Epithelial cell of proximal tubule (primary cell): Measurements from ENCODE around the gene NT5C1B. TPM values are rescaled to one million over a fixed set of nuclear protein-coding genes. Genes with fewer than 3 reads are reported as not detected.

Source experiments
- DNase-seq: peaks from one replicate; pipeline ENCODE4 v3.0.0-alpha.2; 2011; ENCODE audit warnings: low read depth
- H3K4me3 ChIP-seq: 2 replicates; pipeline ENCODE4 v1.5.1; 2011; ENCODE audit warnings: low read depth, mild to moderate bottlenecking, low read length
- CTCF ChIP-seq: conservative IDR thresholded peaks from 2 replicates; pipeline ENCODE4 v1.5.1; 2012; ENCODE audit warnings: low read depth, mild to moderate bottlenecking, low read length
- total RNA-seq: library from RNA; depleted of rRNA; stranded (reverse); fragments of >200 nt; gene quantifications from 2 replicates; pipeline ENCODE4 v1.2.3, GENCODE V29; 2015

The NT5C1B gene
- total RNA-seq, 1 donor from 2014 or later: not detected

DNA sequence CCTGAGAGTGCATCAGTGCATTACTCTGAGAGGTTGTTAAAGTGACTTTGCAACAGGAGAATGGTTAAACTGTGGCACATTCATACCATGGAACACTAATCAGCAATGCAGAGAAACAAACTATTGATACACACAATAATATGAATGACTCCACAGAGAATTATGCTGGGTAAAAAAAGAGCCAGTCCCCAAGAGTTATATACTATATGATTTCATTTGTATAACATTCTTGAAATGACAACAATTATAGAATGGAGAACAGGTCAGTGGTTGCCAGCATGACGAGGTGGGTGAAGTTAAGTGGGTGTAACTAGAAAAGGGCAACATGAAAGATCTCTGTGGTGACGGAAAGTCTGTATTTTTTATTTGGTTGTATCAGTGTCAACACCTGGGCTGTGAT is 3.0 kb upstream of the NT5C1B start:
- no peak overlapping the region for H3K4me3 ChIP-seq
- no peak for TF ChIP-seq CTCF
- DNase-seq: no peak

GRCh38 chr2:18588802-18589201 is 567 bp downstream of the NT5C1B start:
- no peak for TF ChIP-seq CTCF
- no peak overlapping the region for H3K4me3 ChIP-seq
- no peak for DNase-seq

DNA sequence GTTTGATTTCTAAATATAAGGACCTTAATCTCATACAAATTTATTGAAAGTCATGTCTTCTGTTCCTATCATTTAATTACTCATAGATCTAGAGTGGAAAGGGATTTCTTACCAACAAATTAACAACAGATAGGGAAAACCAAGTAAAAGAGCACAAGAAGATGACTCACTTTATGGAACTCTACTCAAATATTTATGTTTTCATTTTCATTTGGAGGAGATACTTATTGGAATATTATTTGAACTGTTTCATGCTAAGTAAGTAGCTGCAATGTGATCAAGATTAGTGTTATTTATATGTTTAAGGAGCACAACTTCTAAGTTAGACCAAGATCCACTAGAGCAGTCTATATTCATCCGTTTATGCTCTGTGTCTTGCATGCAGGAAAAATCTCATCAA is 1.3 kb downstream of the NT5C1B start:
- H3K4me3 ChIP-seq: no peak overlapping the region
- TF ChIP-seq CTCF: no peak
- DNase-seq: no peak

DNA sequence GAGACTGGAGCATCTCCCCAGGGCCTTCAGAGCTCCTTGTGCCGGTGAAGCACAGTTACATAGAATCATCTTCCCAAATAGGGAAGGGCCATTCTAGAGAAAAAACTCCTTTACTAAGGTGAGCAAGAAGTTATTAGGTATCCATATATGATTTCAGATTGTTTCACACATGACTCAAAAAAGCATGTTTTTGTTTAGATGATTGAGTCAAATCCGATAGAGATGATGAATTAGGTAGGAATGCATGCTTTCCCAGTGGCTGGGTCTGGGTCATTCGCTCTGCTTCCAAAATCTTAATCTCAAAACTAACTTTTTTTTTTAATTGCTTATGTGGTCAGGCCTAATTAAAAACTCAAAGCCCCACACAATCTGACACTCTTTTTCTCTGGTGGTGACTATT is 3.8 kb downstream of the NT5C1B start:
- no peak for TF ChIP-seq CTCF
- no peak for DNase-seq
- no peak overlapping the region for H3K4me3 ChIP-seq

GRCh38 chr2:18584608-18584954 is 4.8 kb downstream of the NT5C1B start:
- H3K4me3 ChIP-seq: no peak overlapping the region
- no peak for TF ChIP-seq CTCF
- DNase-seq: no peak

- DNase-seq: no peak
- TF ChIP-seq CTCF: no peak
These were observed 5.3 kb downstream of the NT5C1B start for GRCh38 chr2:18583905-18584607.

GRCh38 chr2:18580606-18581005 is 8.8 kb downstream of the NT5C1B start:
- TF ChIP-seq CTCF: no peak
- no peak overlapping the region for H3K4me3 ChIP-seq
- no peak for DNase-seq

More at GRCh38 chr2:18583905-18584607, 5.3 kb downstream of the NT5C1B start:
- no peak overlapping the region for H3K4me3 ChIP-seq
